ENCODE measurements around the gene CUL4B. TPM values are rescaled to one million over a fixed set of nuclear protein-coding genes. Genes with fewer than 3 reads are reported as not detected.
"Not testable (repeated sequence)": the region's sequence is repeated elsewhere in the genome, so short reads cannot be mapped to it uniquely, and the experiment has no call there.

CUL4B gene
- total RNA-seq, 2 experiments from 2014 or later: 45.5 to 46.1 TPM

- ChIA-PET CTCF (no interaction called here), POLR2A (no interaction called here)
- Mint-ChIP-seq H3K4me3 (no peak overlapping the region), H3K4me1 (no peaks in the 10 kb centered on the region), H3K9me3 (no peaks in the 10 kb centered on the region), H3K27me3 (no peaks in the 10 kb centered on the region), H3K36me3 (ENCODE audit: low read depth) (no peaks in the 10 kb centered on the region), H3K27ac (no peak overlapping the region)
- DNase-seq: no peak
Measured at GRCh38 chrX:120504569-120504968, 56.2 kb downstream of the CUL4B start.

- DNase-seq: no peak
- no peaks in the 10 kb centered on the region for H3K27me3 Mint-ChIP-seq
- ChIA-PET CTCF (interaction anchor here (0.7 to 1.0 kb wide), 3 partner anchors 13 to 270 kb away, joined by 3 read pairs; no protein-coding TSS in a partner anchor), POLR2A (interaction anchor here (2.2 kb wide), 1 partner anchor 105 kb away, joined by 8 read pairs; the partner anchor contains the start of gene MCTS1)
- H3K4me1 Mint-ChIP-seq: peaks cover 7% of the 10 kb centered on the region
- no peaks in the 10 kb centered on the region for H3K9me3 Mint-ChIP-seq
- H3K4me3 Mint-ChIP-seq: no peak overlapping the region
- H3K36me3 Mint-ChIP-seq (ENCODE audit: low read depth): no peaks in the 10 kb centered on the region
- no peak overlapping the region for H3K27ac Mint-ChIP-seq
Measured at GRCh38 chrX:120499301-120500072, 61.3 kb downstream of the CUL4B start.

- CTCF ChIA-PET; H3K9me3 Mint-ChIP-seq; H3K27ac Mint-ChIP-seq; POLR2A ChIA-PET; H3K27me3 Mint-ChIP-seq; H3K4me3 Mint-ChIP-seq; DNase-seq; H3K36me3 Mint-ChIP-seq (ENCODE audit: low read depth): not testable (repeated sequence)
- peaks cover 30% of the 10 kb centered on the region for H3K4me1 Mint-ChIP-seq
Measured at GRCh38 chrX:120490119-120490518, 70.6 kb downstream of the CUL4B start.

- Mint-ChIP-seq H3K4me3 (no peak overlapping the region), H3K4me1 (peaks cover 31% of the 10 kb centered on the region), H3K36me3 (ENCODE audit: low read depth) (no peaks in the 10 kb centered on the region), H3K27ac (no peak overlapping the region), H3K9me3 (no peaks in the 10 kb centered on the region), H3K27me3 (no peaks in the 10 kb centered on the region)
- DNase-seq: no peak
- ChIA-PET POLR2A (interaction anchor here (1.1 to 1.9 kb wide), 6 partner anchors 18 to 236 kb away, joined by 3 to 18 read pairs (median 10); partner anchors contain the start of genes CUL4B, LAMP2, MCTS1 and ZBTB33), CTCF (interaction anchor here (1.0 to 2.4 kb wide), 11 partner anchors 9 to 238 kb away, joined by 3 to 11 read pairs (median 4); partner anchors contain the start of genes CUL4B, MCTS1 and ZBTB33)
Measured at GRCh38 chrX:120486786-120487185, 74.0 kb downstream of the CUL4B start.

- Mint-ChIP-seq H3K9me3 (no peaks in the 10 kb centered on the region), H3K27me3 (no peaks in the 10 kb centered on the region), H3K36me3 (ENCODE audit: low read depth) (no peaks in the 10 kb centered on the region), H3K4me1 (peaks cover 31% of the 10 kb centered on the region), H3K27ac (peak overlapping the region; percentile 95), H3K4me3 (peak overlapping the region; percentile 76)
- ChIA-PET POLR2A (interaction anchor here (0.8 to 1.9 kb wide), 8 partner anchors 17 to 235 kb away, joined by 3 to 18 read pairs (median 8); partner anchors contain the start of genes C1GALT1C1, CUL4B, LAMP2 and MCTS1), CTCF (interaction anchor here (0.6 to 2.4 kb wide), 22 partner anchors 8 to 238 kb away, joined by 3 to 11 read pairs (median 4); partner anchors contain the start of genes CUL4B, LAMP2, MCTS1 and ZBTB33)
- peak; percentile 66 for DNase-seq
Measured at GRCh38 chrX:120485638-120486520, 74.9 kb downstream of the CUL4B start.

GRCh38 chrX:120485315-120485637, 75.5 kb downstream of the CUL4B start:
- CTCF ChIA-PET: interaction anchor here (0.6 to 2.4 kb wide), 7 partner anchors 10 to 179 kb away, joined by 3 to 11 read pairs (median 3); partner anchors contain the start of gene MCTS1
- Mint-ChIP-seq H3K27me3 (no peaks in the 10 kb centered on the region), H3K9me3 (no peaks in the 10 kb centered on the region), H3K36me3 (ENCODE audit: low read depth) (no peaks in the 10 kb centered on the region), H3K4me1 (peaks cover 31% of the 10 kb centered on the region), H3K4me3 (peak overlapping the region; percentile 76), H3K27ac (peak overlapping the region; percentile 95)
- POLR2A ChIA-PET: interaction anchor here (1.3 to 1.9 kb wide), 4 partner anchors 14 to 76 kb away, joined by 4 to 18 read pairs (median 10); partner anchors contain the start of genes CUL4B and LAMP2
- no peak for DNase-seq

- Mint-ChIP-seq H3K27ac (no peak overlapping the region), H3K27me3 (no peaks in the 10 kb centered on the region), H3K4me3 (no peak overlapping the region), H3K9me3 (no peaks in the 10 kb centered on the region), H3K36me3 (ENCODE audit: low read depth) (no peaks in the 10 kb centered on the region), H3K4me1 (no peaks in the 10 kb centered on the region)
- no peak for DNase-seq
- ChIA-PET CTCF (interaction anchor here (0.8 to 1.3 kb wide), 3 partner anchors 9 to 12 kb away, joined by 3 read pairs; no protein-coding TSS in a partner anchor), POLR2A (no interaction called here)
Measured at GRCh38 chrX:120477453-120477852, 83.3 kb downstream of the CUL4B start.

- no peaks in the 10 kb centered on the region for H3K27me3 Mint-ChIP-seq
- POLR2A ChIA-PET: no interaction called here
- no peak overlapping the region for H3K4me3 Mint-ChIP-seq
- no peak overlapping the region for H3K27ac Mint-ChIP-seq
- H3K36me3 Mint-ChIP-seq (ENCODE audit: low read depth): no peaks in the 10 kb centered on the region
- DNase-seq: no peak
- H3K9me3 Mint-ChIP-seq: no peaks in the 10 kb centered on the region
- H3K4me1 Mint-ChIP-seq: no peaks in the 10 kb centered on the region
- CTCF ChIA-PET: interaction anchor here (0.9 to 1.3 kb wide), 5 partner anchors 9 to 112 kb away, joined by 3 read pairs; no protein-coding TSS in a partner anchor
Measured at GRCh38 chrX:120476714-120477113, 84.0 kb downstream of the CUL4B start.

- H3K9me3 Mint-ChIP-seq; H3K36me3 Mint-ChIP-seq (ENCODE audit: low read depth); POLR2A ChIA-PET; DNase-seq; H3K4me1 Mint-ChIP-seq; H3K4me3 Mint-ChIP-seq; H3K27ac Mint-ChIP-seq; H3K27me3 Mint-ChIP-seq: not testable (repeated sequence)
- CTCF ChIA-PET: interaction anchor here (0.6 to 1.5 kb wide), 9 partner anchors 11 to 111 kb away, joined by 3 to 5 read pairs (median 3); no protein-coding TSS in a partner anchor
Measured at GRCh38 chrX:120475447-120475846, 85.3 kb downstream of the CUL4B start.

Other genes with a start within 250 kb of the CUL4B start
- not detected for gene TMEM255A, start 249.5 kb downstream of the CUL4B start, total RNA-seq
- gene ATP1B4, start 198.9 kb downstream of the CUL4B start, total RNA-seq: not detected
- gene LAMP2, start 91.7 kb downstream of the CUL4B start, total RNA-seq: 10 to 100 TPM; 59.4 to 60.3 TPM
- gene MCTS1, start 43.1 kb upstream of the CUL4B start, total RNA-seq: 10 to 100 TPM; 52.6 to 53.8 TPM
- gene C1GALT1C1, start 69.1 kb upstream of the CUL4B start, total RNA-seq: 10 to 100 TPM; 34.9 to 35.5 TPM